HuH-7.5 (cell line): ENCODE measurements around the gene HES7.
"Not testable (repeated sequence)": the region's sequence is repeated elsewhere in the genome, so short reads cannot be mapped to it uniquely, and the experiment has no call there.

Experiments used
- DNase-seq: peaks from one replicate; pipeline ENCODE4 v3.0.0; 2011; ENCODE audit warnings: low spot score

HES7 gene

DNA sequence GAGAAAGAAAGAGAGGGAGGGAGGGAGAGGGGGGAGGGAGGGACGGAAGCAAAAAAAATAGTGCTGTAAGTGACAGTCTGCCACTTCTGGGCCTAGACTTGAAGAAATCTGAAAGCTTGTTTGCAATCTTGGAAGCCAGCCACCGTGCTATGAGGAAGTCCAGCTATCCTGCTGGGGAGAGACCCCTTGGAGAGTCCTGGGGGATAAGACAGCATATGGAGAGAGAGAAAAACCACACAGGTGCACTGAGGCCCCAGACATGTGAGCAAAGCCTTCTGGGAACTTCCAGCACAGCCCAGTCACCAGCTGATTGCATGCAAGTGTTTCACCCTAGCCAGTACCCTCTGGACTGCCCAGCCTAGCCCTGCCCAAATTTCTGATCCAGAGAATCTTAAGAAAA, 23.8 kb downstream of the HES7 start:
- DNase-seq, result no peak

DNA sequence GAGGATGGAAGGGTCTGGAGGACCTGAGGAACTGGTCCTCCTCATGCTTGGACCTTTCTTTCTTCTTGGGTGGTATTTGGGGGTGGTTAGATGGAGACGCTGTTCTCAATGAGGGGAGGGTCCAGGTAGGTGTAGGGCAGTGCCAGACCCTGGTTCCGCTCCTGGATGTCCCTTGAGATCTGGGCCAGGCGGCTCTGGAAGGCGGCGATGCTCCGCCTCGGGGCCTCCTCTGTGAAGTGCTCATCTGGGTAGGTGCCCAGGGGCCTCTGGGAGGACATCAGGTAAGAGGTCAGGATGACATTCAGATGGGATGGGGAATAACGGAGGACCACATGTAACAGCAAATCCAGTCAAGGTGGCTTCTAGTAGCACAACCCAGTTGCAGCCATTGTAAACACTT, 27.4 kb downstream of the HES7 start:
- DNase-seq, result no peak

DNA sequence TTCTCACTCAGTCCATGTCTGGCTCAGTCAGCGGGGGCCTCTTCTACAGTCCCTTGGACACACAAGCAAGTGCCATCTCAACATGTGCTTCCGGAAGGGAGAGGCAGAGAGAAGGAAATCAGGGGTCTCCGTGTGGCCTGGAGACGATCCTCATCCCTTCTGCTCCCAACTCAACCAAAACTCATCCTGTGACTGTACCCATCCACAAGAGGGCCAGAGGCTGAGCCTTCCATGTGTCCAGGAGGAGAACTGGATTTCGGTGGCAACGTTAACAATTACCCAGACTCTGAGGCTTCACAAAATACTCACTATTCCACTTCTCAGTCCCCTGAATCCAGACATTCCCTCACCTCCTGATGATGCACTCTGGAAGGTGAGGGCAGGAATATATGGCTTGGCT, 28.5 kb downstream of the HES7 start:
- DNase-seq, result no peak

DNA sequence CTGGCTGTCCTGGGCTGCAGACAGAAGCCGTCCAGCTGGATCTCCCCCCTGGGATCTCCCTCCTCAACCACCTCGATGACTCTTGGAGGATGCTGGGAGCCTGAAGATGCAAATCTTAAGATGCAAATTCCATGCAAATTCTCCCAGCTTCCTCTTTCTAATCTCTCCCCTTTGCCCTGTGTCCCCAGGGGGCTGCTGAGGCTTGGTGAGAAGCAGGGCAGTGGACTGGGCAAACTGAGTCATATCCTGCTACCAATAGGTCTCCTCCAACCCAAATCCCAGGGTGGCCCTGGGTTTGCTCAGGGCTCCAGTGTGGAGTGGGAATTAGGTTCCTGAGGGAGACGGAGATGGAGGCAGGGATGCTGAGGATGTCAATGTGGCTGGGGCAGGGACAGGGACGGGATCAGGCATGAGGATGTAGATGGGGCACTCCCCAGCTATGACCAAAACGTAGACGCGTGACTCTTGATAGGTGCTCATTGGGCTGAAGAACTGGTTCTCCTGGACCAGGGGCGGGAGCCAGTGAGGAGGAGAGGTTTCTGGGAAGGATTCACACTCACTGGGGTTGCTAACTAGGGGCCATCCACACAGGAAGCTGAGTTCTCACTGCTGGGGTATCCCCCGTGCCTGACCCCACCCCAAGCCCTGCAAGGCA, 32.7 kb downstream of the HES7 start:
- DNase-seq, result no peak

DNA sequence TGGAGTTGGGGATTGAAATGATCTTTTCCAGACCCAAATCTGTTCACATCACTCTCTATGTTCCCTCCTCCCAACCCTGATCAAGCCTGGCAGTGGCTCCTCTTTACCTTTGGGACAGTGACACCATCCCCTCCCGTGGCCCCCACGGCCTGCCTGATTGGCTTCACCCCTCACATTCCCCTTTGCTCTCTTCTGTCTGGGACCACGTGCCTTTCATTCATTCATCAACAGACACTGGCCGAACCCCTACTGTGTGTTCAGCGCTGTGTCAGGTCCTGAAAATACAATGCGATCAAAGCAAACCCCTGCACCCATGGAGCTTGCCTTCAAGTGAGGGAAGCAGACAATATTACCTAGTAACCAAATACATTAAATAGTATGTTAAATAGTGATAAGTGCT, 34.2 kb downstream of the HES7 start:
- no peak for DNase-seq

DNA sequence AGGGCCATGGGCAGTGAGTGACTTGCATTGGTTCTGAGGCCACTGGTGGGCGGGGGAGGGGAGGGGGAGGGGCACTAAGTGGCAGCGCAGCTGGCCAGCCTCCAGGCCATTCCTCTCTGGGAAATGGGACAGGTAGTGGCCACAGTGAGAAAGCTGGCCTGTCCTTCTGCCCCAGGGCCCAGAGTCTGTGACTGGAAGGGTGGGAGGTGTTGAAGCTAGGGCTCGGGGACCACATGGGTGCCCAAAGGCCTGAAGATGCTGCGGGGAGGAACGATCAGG, 36.0 kb downstream of the HES7 start:
- DNase-seq, result no peak

DNA sequence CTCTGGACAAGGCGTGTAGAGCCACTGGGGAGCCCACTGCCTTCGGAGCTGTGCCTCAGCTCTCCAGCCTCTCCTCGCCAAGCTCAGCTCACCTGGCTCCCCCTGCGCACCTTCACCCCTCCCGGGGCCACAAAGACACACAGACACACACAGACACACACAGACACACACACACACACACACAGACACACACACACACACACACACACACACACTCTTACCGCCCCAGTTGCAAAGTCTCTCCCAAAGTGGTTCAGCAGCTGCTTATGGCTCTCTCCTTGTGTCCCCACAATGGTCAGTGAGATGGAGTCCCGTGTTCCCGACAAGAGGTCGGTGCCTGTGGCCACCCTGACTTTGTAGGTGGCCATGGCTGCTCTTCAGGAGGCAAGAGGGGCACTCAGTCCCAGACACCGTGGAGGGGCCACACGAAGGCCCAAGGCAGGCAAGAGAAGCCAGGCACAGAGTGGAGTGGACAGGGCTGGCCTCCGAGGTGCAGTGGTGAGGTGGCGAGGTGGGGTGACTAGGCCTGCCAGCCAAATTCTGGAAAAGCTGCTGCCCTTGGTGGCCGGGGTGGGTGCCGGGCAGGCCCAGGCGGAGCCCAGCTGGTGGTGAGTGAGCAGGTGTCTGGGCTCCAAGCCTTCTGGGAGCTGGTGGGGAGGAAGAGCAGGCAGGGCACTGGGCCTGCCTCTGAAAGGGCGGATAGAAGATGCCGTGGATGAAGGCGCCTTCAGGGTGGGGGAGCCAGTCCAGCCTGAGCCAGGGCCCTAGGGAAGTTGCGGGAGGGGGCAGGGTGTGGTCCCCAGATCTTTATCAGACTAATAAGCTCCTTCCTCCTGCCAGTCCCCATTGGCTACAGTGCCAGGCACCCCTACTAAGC, 36.6 kb downstream of the HES7 start, which contains the start of gene ALOX12B:
ALOX12B (minus strand) TSS at position 642 of the 877 bp plus-strand sequence; CDS start at position 368, 274 bp downstream.
- DNase-seq, result no peak

DNA sequence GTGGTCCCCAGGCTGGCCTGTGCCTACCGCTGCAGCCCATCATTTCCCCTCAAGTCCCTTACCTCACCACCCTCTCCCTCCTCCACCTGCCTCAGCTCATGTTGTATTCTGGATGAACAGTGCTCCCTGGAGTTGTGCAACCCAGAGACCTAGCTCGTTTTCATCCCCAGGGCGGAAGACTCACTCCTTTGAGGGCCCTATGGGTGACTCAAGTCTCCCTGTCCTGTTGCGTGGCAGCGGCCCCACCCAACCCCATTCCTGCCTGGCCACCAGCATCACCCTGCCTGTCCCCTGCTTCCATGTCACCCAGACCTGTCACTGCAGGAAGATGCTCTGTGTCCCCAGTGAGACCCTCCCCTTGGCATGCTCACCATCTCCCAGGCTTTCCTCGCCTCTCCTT, 39.7 kb downstream of the HES7 start:
- DNase-seq, result no peak

DNA sequence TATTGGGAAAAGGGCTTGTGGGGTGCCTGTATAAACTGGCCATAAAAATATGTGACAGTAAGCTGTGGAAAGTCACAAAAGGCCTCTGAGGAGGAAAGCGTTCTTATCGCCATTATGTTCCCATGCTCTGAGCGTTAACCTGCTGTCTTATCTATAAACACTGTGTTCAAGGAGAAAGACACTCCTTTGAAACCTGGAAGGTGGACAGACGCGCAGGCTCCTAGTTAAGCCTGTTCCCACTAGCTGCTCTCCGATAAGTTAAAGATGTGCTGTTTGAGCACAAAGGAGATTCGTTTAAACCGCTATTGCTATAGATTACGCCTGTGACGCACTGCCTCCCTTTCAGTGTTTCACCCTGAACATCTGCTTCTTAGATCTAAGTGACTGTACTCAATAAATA, 41.6 kb downstream of the HES7 start:
- no peak for DNase-seq

DNA sequence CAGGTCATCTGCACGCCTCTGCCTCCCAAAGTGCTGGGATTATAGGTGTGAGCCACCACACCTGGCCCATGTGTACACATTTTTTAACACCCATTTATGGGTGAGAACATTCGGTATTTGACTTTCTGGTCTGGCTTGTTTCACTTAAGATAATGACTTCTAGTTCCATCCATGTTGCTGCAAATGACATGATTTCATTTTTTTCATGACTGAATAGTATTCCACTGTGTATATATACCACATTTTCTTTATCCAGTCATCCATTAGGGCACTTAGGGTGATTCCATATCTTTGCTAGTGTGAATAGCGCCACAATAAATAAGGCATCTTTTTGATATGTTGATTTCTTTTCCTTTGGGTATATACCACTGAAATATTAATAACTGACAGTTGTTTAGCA, 42.0 kb downstream of the HES7 start:
- DNase-seq, result no peak

DNA sequence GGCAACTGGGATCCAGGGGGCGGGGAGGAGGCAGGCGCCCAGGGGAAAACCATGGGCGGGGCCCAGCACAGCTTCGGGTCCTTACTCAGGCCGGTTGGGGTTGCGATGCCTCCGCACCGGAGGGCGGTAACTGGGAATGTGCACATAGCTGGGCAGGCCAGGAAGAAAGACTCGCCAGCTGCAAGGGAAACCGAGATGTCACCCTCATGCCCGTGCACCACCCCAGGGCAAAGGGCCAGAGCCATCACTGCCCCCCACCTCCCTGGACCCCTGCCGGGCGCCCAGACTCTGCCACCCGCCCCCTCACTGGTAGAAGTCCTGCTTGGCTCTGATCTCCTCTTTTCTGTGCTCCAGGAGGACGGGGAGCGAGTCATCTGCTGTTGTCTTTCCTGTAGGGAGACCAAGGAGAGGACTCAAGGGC, 43.1 kb downstream of the HES7 start:
- no peak for DNase-seq

DNA sequence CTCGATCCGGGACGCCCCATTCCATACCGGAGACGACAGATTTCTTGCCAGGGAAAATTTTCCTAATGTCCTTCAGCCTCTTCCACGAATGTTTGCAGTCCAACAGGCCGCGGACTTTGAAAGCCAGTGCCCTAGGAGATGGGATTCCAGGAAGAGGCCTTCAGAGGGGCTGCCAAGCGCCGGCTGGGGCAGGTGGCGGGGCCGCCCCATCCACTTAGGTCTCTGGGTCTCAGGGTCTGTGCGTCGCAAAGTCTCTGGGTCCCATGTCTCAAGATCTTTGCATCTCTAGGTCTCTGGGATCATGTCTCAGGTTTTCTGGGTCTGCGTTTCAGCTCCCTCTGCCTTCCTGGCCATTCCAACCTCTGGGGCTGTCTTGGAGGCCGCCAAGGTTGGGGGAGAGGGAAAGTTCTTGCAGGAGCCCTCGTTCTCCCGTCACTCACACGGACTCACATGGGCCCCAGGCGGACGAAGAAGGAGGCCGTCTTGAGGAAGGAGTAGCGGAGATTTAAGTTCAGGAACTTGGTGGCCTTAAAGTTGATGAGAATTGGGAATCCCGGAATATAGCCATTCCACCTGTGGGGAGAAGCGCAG, 43.6 kb downstream of the HES7 start:
- DNase-seq, result no peak

DNA sequence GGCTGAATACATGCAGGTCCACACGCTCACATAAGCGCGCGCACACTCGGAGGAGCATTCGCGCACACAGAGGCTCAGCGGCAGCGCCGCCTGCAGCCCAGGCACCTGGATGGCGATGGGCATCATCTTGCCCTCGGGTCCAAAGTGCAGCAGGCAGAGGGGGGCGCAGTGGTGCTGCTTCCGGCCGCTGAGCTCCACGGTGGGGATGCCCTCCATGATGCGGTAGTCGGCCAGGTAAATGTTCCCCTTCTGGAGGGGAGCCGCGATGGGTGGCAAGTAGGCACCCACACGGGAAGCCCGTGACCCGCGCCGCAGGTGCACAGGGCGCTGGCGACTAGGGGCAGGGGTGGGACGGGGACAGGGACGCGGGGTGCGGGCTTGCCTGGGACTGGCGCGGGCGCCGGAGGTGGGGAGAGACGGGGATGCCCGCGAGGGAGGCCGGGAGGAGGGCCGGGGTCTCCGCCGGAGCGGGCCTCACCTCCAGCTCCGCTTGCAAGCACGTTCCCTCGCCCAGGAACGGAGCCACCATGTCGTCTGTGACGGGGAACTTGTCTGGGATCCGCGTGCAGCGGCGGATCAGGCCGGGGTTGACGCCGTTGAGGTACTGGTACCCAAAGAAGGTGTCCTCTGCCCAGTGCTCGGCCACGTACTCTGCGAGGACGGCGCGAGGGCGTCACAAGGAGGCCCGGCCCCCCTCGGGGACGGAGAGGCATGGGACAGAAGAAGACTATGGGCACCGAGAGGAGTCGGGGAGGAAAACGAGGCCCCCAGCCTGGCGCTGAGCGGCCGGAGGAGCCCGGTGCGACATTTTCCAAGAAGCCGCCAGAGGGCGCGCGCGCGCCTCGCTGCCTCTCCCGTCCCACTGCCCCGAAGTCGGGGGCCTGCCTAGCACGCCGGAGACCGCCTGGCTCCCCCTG, 44.4 kb downstream of the HES7 start:
- peak; percentile 87 for DNase-seq

DNA sequence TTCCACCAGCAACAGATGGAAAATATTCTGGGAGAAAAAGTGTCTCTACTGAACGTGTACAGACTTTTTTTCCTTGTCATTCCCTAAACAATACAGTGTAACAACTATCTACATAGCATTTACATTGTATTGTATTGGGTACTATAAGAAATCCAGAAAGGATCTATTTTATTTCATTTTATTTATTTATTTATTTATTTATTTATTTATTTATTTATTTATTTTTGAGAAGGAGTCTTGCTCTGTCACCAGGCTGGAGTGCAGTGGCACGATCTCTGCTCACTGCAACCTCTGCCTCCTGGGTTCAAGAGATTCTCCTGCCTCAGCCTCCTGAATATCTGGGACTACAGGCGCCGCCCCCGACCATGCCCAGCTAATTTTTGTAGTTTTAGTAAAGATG, 46.0 kb downstream of the HES7 start:
- not testable (repeated sequence) for DNase-seq

DNA sequence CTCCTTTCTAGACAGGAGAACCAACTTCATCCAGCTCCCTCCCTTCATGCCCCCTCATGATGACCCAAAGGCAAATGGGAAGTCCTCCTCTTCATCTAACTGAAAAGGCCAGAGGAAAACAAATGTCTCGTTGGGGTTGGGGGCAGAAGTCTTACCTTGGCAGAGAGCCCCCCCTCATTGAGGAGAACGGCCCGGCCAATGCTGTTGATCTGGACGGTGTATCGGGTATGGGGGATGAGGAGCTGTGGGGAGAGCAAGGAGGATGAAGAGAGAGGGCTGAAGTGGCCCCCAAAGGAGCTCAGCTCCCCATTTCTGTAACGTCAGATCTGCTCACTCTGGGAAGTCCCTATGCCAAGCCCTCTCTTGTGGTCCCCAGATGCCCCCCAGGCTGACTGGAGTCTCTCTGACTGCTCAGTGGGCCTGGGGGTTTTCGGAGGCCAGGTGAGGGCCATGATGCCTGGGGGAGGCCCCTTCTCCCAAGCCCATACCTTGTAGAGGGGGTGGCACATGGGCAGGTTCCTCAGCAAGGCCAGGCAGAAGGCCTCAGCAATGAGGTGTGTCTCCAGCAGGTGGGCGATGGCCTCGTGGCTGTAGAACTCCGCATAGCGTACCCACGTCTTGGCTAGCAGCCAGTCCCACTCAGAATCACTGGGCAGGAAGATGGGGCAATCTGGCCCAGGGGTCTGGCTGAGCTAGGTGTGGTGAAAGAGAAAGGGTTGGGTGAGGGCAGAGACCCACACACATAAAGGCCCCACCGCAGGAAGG, 47.2 kb downstream of the HES7 start:
- no peak for DNase-seq

DNA sequence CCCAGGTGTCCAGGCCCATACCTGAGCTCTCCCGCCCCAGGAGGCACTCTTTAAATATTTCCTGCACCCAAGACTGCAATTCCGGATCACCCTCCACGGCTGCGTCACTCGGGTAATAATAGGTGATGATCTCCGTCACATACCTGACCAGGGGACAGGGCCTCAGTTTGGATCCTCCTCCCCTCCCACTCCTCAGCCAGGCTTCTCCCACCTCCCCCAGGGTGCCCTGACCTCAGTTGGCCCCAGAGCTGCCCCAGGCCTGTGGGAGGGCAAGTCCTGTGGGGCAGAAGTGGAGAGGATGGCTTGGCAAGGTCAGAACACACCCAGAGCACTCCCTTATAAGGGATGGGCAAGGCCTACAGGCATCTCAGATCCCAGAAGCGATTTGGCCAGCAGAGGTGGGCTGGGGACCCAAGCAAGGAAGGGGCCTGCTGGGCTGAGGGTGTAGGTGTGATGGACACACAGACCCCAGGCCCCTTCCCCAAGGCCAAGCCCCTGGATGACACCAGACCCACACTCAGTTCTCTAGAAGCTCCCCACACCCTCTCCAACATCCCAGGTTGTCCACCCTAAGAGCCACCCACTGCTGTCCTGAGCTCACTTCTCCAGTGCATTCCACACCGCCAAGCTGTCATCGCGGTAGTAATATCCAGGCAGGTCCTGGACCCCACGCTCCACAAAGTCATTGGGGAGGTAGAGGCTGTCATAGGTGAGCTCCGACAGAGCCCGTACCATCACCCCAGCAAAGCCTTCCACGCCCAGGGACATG, 48.1 kb downstream of the HES7 start:
- no peak for DNase-seq

DNA sequence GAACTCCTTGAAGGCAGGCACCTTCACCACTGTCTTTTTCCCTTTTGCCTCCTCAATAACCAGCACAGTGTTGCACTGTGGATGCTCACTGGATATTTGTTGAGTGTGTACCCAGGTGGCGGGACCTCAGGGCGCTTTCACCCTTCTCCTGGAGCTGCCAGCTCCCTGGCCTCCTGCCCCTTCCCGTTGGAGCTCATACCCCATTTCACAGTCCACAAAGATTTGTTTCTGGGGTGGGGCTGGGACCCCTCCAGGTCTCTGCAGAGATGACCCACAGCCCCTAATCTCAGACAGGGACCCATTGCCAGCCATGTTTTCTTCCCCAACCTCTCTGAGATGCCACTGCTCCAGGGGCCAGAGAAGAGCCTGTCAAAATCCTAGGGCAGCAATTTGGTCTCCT, 48.8 kb downstream of the HES7 start:
- DNase-seq, result no peak

DNA sequence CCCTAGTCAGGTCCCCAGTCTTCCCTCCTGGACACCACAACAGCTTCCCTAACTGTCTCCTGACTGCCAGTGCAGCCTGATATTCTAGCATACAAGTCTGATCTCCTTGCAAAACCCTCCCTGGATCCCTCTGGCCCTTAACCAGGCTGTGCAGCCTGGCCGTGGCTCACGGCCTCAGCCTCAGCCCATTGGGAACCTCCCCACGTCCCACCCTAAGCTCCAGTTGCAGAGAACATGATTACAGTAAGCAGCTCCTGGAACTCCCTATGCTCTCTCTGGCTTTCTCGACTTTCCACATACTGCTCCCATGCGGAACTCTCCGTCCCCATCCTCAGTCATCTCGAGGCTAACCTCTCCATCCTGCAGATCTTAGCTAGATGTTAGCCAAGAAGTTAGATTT, 49.4 kb downstream of the HES7 start:
- no peak for DNase-seq

DNA sequence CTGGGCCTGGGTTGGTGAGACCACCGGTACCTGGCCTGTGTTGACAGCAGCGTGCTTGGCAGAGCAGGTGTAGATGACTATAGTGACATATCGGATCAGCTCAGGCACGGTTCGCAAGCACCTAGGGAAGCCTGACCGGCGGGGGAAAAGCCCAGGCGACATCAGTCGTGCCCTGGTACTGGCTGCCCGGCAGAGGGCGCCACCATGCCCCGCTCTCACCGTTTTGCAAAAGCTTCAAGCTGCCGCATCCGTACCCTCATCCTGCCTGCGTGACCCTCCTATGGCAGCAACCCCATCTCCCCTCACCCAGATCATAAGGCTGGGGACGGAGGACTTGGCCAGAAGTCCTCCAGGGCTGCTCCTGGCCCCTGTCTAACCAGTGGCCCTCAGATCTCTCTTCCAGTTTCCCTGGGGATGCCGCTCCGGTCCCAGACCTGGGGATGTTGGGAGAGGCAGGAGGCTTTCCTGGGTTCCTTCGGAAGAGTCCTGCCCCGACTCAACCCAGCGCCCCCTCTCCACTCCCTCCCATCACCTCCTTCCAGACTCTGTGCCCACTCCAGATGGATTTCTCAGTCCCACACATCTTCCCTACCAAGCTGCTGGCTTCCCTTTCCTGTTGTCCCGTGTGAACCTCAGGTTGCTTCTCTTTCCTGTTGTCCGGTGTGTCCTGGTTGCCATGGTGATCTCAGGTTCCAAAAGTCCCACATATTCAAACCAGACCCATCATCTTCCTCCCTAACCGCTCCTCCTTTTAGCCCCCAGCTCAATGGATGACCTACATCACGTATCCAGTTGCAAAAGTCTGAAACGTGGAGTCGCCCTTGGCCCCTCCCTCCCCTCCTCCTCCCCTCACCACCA, 50.0 kb downstream of the HES7 start:
- peak; percentile 87 for DNase-seq
